ENCODE results near the gene RGS2.

- TF ChIP-seq POLR2A (IDR thresholded peaks at IDR 0.05): no peak
- TF ChIP-seq CTCF (IDR thresholded peaks at IDR 0.05): no peak
Observed at GRCh38 chr1:192776998-192777397, 31.8 kb upstream of the RGS2 start.

All from thyroid gland (tissue), 4 donors.